HCT116 (cell line): ENCODE data around the gene VEZF1.

Experiments
- CTCF ChIP-seq, 3 experiments: fragments of 200-600 bp in 1 of 3; sonication (generic) in 1 of 3; IDR thresholded peaks in 2 of 3; conservative IDR thresholded peaks in 1 of 3; 2 replicates each; pipeline ENCODE4 v1.5.1; 2012 to 2017; ENCODE audit warnings: low read depth in 2 of 3, low read length in 2 of 3, antibody characterized with exemption in 1 of 3, borderline replicate concordance in 1 of 3, control low read depth in 1 of 3, mild to moderate bottlenecking in 1 of 3, mixed read lengths in 1 of 3, mixed run types in 1 of 3, moderate library complexity in 1 of 3; ENCODE audit not compliant: insufficient read depth in 1 of 3
- EGR1 ChIP-seq: IDR thresholded peaks from 2 replicates; pipeline ENCODE4 v1.6.1; 2012; ENCODE audit warnings: low read depth
- EZH2 ChIP-seq: fragments of 200-600 bp; sonication (generic); IDR thresholded peaks from 2 replicates; pipeline ENCODE4 v1.6.1; 2017; ENCODE audit warnings: antibody characterized with exemption, mixed run types
- MAX ChIP-seq: IDR thresholded peaks from 2 replicates; pipeline ENCODE4 v1.6.1; 2012
- POLR2A ChIP-seq: IDR thresholded peaks from 2 replicates; pipeline ENCODE4 v1.7.0; 2011; ENCODE audit warnings: borderline replicate concordance; ENCODE audit not compliant: insufficient read depth, insufficient read length; ENCODE audit errors: extremely low read depth
- POLR2AphosphoS5 ChIP-seq: IDR thresholded peaks from 2 replicates; pipeline ENCODE4 v1.6.1; 2011; ENCODE audit warnings: mild to moderate bottlenecking, low read depth, low read length, moderate library complexity
- REST ChIP-seq: IDR thresholded peaks from 2 replicates; pipeline ENCODE4 v1.6.1; 2012; ENCODE audit warnings: low read depth
- SP1 ChIP-seq: IDR thresholded peaks from 2 replicates; pipeline ENCODE4 v1.6.1; 2012; ENCODE audit warnings: low read depth
- YY1 ChIP-seq: IDR thresholded peaks from 2 replicates; pipeline ENCODE4 v1.6.1; 2011; ENCODE audit warnings: low read length, low read depth, moderate library complexity, mild to moderate bottlenecking; ENCODE audit not compliant: insufficient replicate concordance; ENCODE audit errors: extremely low read depth
- ZBTB33 ChIP-seq: IDR thresholded peaks from 2 replicates; pipeline ENCODE4 v1.6.1; 2011; ENCODE audit warnings: mild to moderate bottlenecking, low read length, moderate library complexity; ENCODE audit not compliant: insufficient replicate concordance; ENCODE audit errors: extremely low read depth
- ZFX ChIP-seq: fragments of 450-650 bp; IDR thresholded peaks from 2 replicates; pipeline ENCODE4 v1.6.1; 2017

- TF ChIP-seq CTCF (IDR thresholded peaks at IDR 0.05 in 2 of 3, conservative IDR thresholded peaks at IDR 0.05 in 1 of 3; ENCODE audit: borderline replicate concordance in 1 of 3, insufficient read depth in 1 of 3, low read depth in 2 of 3, low read length in 2 of 3) = 0 out of 6 replicates have a peak, but pooled peaks of 1 of the 3 experiments have one; percentile 6
- TF ChIP-seq SP1 = no peak
- no peak for TF ChIP-seq MAX
- no peak for TF ChIP-seq REST
- TF ChIP-seq ZFX = no peak
- TF ChIP-seq EZH2 = no peak
- no peak for TF ChIP-seq POLR2A
- TF ChIP-seq YY1 = no peak
- TF ChIP-seq EGR1 = no peak
- no peak for TF ChIP-seq ZBTB33
- TF ChIP-seq POLR2AphosphoS5 = no peak; the same call in 1 of the 2 replicates
These were observed 17.9 kb upstream of the VEZF1 start for GRCh38 chr17:58005728-58006559.
